H1 (cell line): Measurements from ENCODE around the gene ADGRA3.

Experiments used
- EZH2 ChIP-seq: fragments of 200-600 bp; sonication (generic); IDR thresholded peaks from 2 replicates; pipeline ENCODE4 v1.7.1; 2012; ENCODE audit warnings: low read depth, mild to moderate bottlenecking, moderate library complexity, low read length, inconsistent platforms; ENCODE audit not compliant: severe bottlenecking
- TF ChIP-seq, protein P1 (sequence below), 3 experiments: IDR thresholded peaks; 1 replicate in 2 of 3; 2 replicates in 1 of 3; pipeline versions ENCODE4 v1.5.1 to v1.6.1; 2011; ENCODE audit warnings: low read length in 3 of 3, mild to moderate bottlenecking in 3 of 3, inconsistent platforms in 2 of 3, low read depth in 1 of 3, moderate library complexity in 1 of 3; ENCODE audit not compliant: insufficient read depth in 1 of 3; ENCODE audit errors: control extremely low read depth in 1 of 3

DNA sequence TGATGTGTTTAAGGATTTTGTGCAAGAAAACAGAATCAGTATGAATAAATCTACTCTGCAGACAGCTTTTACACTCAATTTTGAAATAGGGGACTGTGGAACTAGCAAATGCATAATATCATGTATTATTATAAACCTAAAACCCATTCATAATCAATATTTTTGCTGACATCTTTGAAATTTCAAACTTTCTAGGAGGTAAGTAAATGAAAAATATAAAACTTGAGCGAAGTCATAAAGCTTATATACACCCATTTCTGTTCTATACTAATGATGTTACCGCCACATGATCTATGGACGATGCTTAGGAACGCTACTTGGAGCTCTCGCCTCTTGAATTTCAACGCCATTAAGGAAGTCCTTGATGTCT lies 38.1 kb downstream of the ADGRA3 start:
- TF ChIP-seq EZH2, result no peak
- TF ChIP-seq, protein P1, sequence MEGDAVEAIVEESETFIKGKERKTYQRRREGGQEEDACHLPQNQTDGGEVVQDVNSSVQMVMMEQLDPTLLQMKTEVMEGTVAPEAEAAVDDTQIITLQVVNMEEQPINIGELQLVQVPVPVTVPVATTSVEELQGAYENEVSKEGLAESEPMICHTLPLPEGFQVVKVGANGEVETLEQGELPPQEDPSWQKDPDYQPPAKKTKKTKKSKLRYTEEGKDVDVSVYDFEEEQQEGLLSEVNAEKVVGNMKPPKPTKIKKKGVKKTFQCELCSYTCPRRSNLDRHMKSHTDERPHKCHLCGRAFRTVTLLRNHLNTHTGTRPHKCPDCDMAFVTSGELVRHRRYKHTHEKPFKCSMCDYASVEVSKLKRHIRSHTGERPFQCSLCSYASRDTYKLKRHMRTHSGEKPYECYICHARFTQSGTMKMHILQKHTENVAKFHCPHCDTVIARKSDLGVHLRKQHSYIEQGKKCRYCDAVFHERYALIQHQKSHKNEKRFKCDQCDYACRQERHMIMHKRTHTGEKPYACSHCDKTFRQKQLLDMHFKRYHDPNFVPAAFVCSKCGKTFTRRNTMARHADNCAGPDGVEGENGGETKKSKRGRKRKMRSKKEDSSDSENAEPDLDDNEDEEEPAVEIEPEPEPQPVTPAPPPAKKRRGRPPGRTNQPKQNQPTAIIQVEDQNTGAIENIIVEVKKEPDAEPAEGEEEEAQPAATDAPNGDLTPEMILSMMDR (IDR thresholded peaks at IDR 0.05; ENCODE audit: control extremely low read depth in 1 of 3, insufficient read depth in 1 of 3, low read depth in 1 of 3, low read length in 3 of 3), result no peak
